ENCODE data around the gene UTS2B.

Gene UTS2B

DNA sequence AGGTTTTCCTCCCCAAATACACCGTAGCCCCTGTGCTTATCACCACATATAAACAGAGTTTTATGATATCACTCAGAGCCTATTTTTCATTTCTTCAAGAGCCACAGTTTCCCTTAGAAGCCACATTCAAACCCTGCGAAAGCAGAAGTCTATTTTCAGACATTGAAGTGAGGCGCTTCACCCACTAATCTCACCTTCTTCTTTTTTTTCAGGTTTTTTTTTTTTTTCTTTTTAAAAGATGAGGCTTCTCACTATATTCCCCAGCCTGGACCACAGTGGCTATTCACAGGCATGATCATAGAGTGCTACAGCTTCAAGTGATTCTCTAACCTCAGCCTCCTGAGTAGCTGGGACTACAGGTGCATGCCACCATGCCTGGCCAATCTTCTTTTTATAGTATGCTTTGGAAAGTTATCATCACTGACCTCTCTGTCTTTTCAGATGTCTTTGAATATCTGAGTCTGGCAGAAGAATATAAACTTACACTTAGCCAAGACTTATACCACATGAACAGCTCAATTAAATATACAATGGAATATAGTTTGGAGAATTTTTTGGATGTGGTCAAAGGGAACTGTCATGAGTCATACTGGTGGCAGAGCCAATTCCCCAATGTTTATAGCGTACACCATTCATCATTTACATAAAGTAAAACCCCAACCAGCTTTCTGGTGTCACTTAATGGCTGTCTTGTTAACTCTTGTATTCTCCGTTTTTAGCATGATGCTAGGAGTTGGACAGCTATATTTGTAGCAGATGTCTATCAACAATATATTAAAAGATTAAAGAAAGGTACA, 60.8 kb downstream of the UTS2B start:
- no peak overlapping the region for H3K4me3 ChIP-seq (ENCODE audit: low read depth in 1 of 2, low read length in 2 of 2)
- H3K27me3 ChIP-seq (ENCODE audit: control insufficient read depth in 1 of 2, insufficient read depth in 2 of 2, low read length in 2 of 2), result no peaks in the 10 kb centered on the region
- no peaks in the 10 kb centered on the region for H3K4me1 ChIP-seq (ENCODE audit: insufficient read depth, low read length)
- H3K36me3 ChIP-seq (ENCODE audit: insufficient read depth, low read length), result no peaks in the 10 kb centered on the region
- no peak overlapping the region for H3K27ac ChIP-seq (ENCODE audit: low read depth, low read length)
- H3K9me3 ChIP-seq (ENCODE audit: low read length), result no peaks in the 10 kb centered on the region
- no peak overlapping the region for H3K9ac ChIP-seq (ENCODE audit: low read length)

DNA sequence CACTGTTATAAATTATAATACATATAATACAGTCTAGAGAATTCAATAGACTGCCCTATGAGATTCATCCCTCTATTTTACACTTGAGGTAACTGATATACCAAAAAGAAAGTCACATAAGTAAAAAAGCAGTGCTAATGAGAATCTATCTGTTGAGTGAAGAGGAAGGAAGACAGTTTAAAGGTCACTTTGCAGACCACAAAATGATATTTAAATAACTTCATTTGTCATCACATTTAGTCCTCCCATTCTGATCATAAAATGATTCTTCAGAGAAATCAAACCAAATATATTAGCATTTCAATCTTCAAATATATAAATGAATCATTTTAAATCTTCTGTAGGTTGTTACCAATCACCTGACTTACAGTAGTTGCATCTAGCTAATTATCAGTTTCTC, 61.6 kb downstream of the UTS2B start:
- Histone ChIP-seq H3K9me3 (ENCODE audit: low read length) (no peaks in the 10 kb centered on the region), H3K9ac (ENCODE audit: low read length) (no peak overlapping the region), H3K27ac (ENCODE audit: low read depth, low read length) (no peak overlapping the region), H3K4me1 (ENCODE audit: insufficient read depth, low read length) (no peaks in the 10 kb centered on the region), H3K36me3 (ENCODE audit: insufficient read depth, low read length) (no peaks in the 10 kb centered on the region), H3K4me3 (ENCODE audit: low read depth in 1 of 2, low read length in 2 of 2) (no peak overlapping the region), H3K27me3 (ENCODE audit: control insufficient read depth in 1 of 2, insufficient read depth in 2 of 2, low read length in 2 of 2) (no peaks in the 10 kb centered on the region)

DNA sequence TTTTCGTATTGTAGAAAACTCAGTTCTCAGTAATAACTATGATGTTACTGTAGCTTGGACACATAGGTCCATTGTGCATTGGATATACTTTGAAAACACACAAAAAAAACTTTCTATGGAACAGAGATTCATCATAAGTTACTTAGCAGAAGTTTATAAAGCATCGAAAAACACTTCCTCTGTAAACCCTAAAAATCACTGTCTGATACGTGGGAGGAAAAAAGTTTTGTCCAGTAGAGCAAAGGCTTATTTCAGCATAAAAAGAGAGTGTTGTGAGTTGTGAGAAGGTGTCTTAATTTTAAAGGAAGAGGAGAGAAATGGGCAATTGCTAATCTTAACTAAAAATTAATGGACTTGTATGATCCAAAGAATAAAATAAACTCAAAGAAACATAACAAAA, 66.5 kb downstream of the UTS2B start:
- Histone ChIP-seq H3K27me3 (ENCODE audit: control insufficient read depth in 1 of 2, insufficient read depth in 2 of 2, low read length in 2 of 2) (no peaks in the 10 kb centered on the region), H3K4me3 (ENCODE audit: low read depth in 1 of 2, low read length in 2 of 2) (no peak overlapping the region)

GRCh38 chr3:191263365-191263764, 67.0 kb downstream of the UTS2B start:
- Histone ChIP-seq H3K9ac (ENCODE audit: low read length) (no peak overlapping the region), H3K27me3 (ENCODE audit: control insufficient read depth in 1 of 2, insufficient read depth in 2 of 2, low read length in 2 of 2) (no peaks in the 10 kb centered on the region), H3K36me3 (ENCODE audit: insufficient read depth, low read length) (no peaks in the 10 kb centered on the region), H3K27ac (ENCODE audit: low read depth, low read length) (no peak overlapping the region), H3K9me3 (ENCODE audit: low read length) (no peaks in the 10 kb centered on the region), H3K4me1 (ENCODE audit: insufficient read depth, low read length) (no peaks in the 10 kb centered on the region), H3K4me3 (ENCODE audit: low read depth in 1 of 2, low read length in 2 of 2) (no peak overlapping the region)

More for the DNA sequence above, 66.5 kb downstream of the UTS2B start:
- H3K9ac ChIP-seq (ENCODE audit: low read length), result no peak overlapping the region
- no peaks in the 10 kb centered on the region for H3K36me3 ChIP-seq (ENCODE audit: insufficient read depth, low read length)
- no peak overlapping the region for H3K27ac ChIP-seq (ENCODE audit: low read depth, low read length)
- H3K9me3 ChIP-seq (ENCODE audit: low read length), result no peaks in the 10 kb centered on the region
- H3K4me1 ChIP-seq (ENCODE audit: insufficient read depth, low read length), result no peaks in the 10 kb centered on the region

DNA sequence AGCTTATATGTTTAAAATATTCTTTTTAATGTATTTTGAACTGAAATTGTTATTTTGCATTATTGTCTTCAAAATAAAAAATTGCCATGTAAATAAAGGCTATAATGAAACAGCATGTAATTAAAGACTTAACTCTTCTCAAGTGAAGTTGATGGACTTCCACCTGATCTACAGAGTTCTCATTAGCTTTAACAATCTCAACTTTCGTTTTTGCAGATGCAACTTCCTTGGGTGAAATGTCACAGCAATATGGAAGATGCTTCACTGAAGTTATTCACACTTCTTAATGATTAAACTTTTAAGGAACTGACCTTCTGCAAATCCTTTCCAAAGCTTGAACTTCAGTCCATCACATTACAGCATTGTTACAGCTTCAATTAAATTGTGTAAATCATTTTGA, 67.7 kb downstream of the UTS2B start:
- no peaks in the 10 kb centered on the region for H3K4me1 ChIP-seq (ENCODE audit: insufficient read depth, low read length)
- no peaks in the 10 kb centered on the region for H3K27me3 ChIP-seq (ENCODE audit: control insufficient read depth in 1 of 2, insufficient read depth in 2 of 2, low read length in 2 of 2)
- no peaks in the 10 kb centered on the region for H3K36me3 ChIP-seq (ENCODE audit: insufficient read depth, low read length)
- no peak overlapping the region for H3K27ac ChIP-seq (ENCODE audit: low read depth, low read length)
- H3K4me3 ChIP-seq (ENCODE audit: low read depth in 1 of 2, low read length in 2 of 2), result no peak overlapping the region
- no peaks in the 10 kb centered on the region for H3K9me3 ChIP-seq (ENCODE audit: low read length)
- no peak overlapping the region for H3K9ac ChIP-seq (ENCODE audit: low read length)

DNA sequence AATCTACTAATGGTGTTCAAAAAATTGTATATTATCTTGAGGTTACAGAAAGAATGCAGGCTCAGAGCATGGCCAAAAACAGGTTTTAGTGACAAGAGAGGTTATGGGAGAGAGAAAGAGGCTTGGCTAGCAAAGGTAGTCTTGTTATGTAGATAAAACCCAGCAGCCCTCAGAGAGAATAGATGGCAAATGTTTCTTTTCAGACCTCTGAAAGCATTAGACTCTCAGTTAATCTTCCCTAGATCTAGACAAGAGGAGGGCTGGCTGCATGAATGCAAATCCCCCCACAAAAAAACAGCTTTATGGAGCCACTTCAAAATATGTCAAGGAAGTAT, 69.1 kb downstream of the UTS2B start:
- Histone ChIP-seq H3K27ac (ENCODE audit: low read depth, low read length) (no peak overlapping the region), H3K4me1 (ENCODE audit: insufficient read depth, low read length) (no peaks in the 10 kb centered on the region), H3K27me3 (ENCODE audit: control insufficient read depth in 1 of 2, insufficient read depth in 2 of 2, low read length in 2 of 2) (no peaks in the 10 kb centered on the region), H3K9me3 (ENCODE audit: low read length) (no peaks in the 10 kb centered on the region), H3K9ac (ENCODE audit: low read length) (no peak overlapping the region), H3K4me3 (ENCODE audit: low read depth in 1 of 2, low read length in 2 of 2) (no peak overlapping the region), H3K36me3 (ENCODE audit: insufficient read depth, low read length) (no peaks in the 10 kb centered on the region)

GRCh38 chr3:191260431-191261303, 69.7 kb downstream of the UTS2B start:
- Histone ChIP-seq H3K36me3 (ENCODE audit: insufficient read depth, low read length) (no peaks in the 10 kb centered on the region), H3K4me1 (ENCODE audit: insufficient read depth, low read length) (no peaks in the 10 kb centered on the region), H3K9ac (ENCODE audit: low read length) (no peak overlapping the region), H3K27ac (ENCODE audit: low read depth, low read length) (no peak overlapping the region), H3K27me3 (ENCODE audit: control insufficient read depth in 1 of 2, insufficient read depth in 2 of 2, low read length in 2 of 2) (no peaks in the 10 kb centered on the region), H3K9me3 (ENCODE audit: low read length) (no peaks in the 10 kb centered on the region), H3K4me3 (ENCODE audit: low read depth in 1 of 2, low read length in 2 of 2) (no peak overlapping the region)

DNA sequence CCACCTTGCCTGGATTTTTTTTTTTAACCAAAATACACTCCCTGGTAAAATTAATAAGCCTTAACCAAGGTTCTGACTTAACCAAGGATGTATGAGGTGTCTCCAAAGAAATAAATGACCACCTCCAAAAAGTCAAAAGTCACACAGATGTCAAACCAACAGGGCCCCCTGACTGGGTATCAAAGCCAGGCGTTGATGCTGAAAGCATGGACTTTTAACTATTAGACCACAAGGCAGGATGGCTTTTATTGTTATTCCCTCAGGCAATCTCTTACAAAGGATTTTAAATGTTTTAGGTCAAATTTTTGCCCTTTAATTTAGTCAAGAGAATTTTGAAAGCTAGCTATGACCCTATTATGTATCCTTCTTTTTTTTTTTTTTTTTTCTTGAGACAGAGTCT, 70.8 kb downstream of the UTS2B start:
- no peak overlapping the region for H3K4me3 ChIP-seq (ENCODE audit: low read depth in 1 of 2, low read length in 2 of 2)

GRCh38 chr3:191257286-191257685, 73.0 kb downstream of the UTS2B start:
- no peaks in the 10 kb centered on the region for H3K36me3 ChIP-seq (ENCODE audit: insufficient read depth, low read length)

More for the DNA sequence above, 70.8 kb downstream of the UTS2B start:
- Histone ChIP-seq H3K9me3 (ENCODE audit: low read length) (no peaks in the 10 kb centered on the region), H3K4me1 (ENCODE audit: insufficient read depth, low read length) (no peaks in the 10 kb centered on the region), H3K27ac (ENCODE audit: low read depth, low read length) (no peak overlapping the region), H3K9ac (ENCODE audit: low read length) (no peak overlapping the region), H3K27me3 (ENCODE audit: control insufficient read depth in 1 of 2, insufficient read depth in 2 of 2, low read length in 2 of 2) (no peaks in the 10 kb centered on the region), H3K36me3 (ENCODE audit: insufficient read depth, low read length) (no peaks in the 10 kb centered on the region)

GRCh38 chr3:191256405-191256804, 73.9 kb downstream of the UTS2B start:
- Histone ChIP-seq H3K4me3 (ENCODE audit: low read depth in 1 of 2, low read length in 2 of 2) (no peak overlapping the region), H3K4me1 (ENCODE audit: insufficient read depth, low read length) (no peaks in the 10 kb centered on the region), H3K9me3 (ENCODE audit: low read length) (no peaks in the 10 kb centered on the region), H3K27me3 (ENCODE audit: control insufficient read depth in 1 of 2, insufficient read depth in 2 of 2, low read length in 2 of 2) (no peaks in the 10 kb centered on the region), H3K27ac (ENCODE audit: low read depth, low read length) (no peak overlapping the region), H3K36me3 (ENCODE audit: insufficient read depth, low read length) (no peaks in the 10 kb centered on the region), H3K9ac (ENCODE audit: low read length) (no peak overlapping the region)

More at GRCh38 chr3:191257286-191257685, 73.0 kb downstream of the UTS2B start:
- no peaks in the 10 kb centered on the region for H3K27me3 ChIP-seq (ENCODE audit: control insufficient read depth in 1 of 2, insufficient read depth in 2 of 2, low read length in 2 of 2)
- H3K4me1 ChIP-seq (ENCODE audit: insufficient read depth, low read length), result no peaks in the 10 kb centered on the region
- H3K4me3 ChIP-seq (ENCODE audit: low read depth in 1 of 2, low read length in 2 of 2), result no peak overlapping the region
- no peak overlapping the region for H3K27ac ChIP-seq (ENCODE audit: low read depth, low read length)
- H3K9me3 ChIP-seq (ENCODE audit: low read length), result no peaks in the 10 kb centered on the region
- H3K9ac ChIP-seq (ENCODE audit: low read length), result no peak overlapping the region

DNA sequence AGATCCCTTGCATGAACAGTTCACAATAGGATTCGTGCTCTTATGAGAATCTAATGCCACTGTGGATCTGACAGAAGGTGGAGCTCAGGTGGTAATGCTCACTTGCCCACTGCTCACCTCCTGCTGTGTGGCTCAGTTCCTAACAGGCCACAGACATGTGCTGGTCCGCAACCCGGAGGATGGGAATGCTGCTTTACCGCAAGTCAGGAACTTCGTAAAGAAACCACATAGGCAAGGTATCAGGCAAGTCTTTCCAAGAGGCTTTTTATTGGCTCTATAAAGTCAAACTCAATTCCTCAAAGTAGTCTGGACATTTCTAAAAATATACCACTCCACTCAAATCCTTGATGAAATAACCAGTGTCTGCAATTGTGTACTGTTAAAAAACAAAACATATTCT, 75.2 kb downstream of the UTS2B start:
- H3K4me3 ChIP-seq (ENCODE audit: low read depth in 1 of 2, low read length in 2 of 2), result no peak overlapping the region
- no peaks in the 10 kb centered on the region for H3K9me3 ChIP-seq (ENCODE audit: low read length)
- H3K9ac ChIP-seq (ENCODE audit: low read length), result no peak overlapping the region
- no peaks in the 10 kb centered on the region for H3K36me3 ChIP-seq (ENCODE audit: insufficient read depth, low read length)
- H3K4me1 ChIP-seq (ENCODE audit: insufficient read depth, low read length), result no peaks in the 10 kb centered on the region
- no peak overlapping the region for H3K27ac ChIP-seq (ENCODE audit: low read depth, low read length)
- H3K27me3 ChIP-seq (ENCODE audit: control insufficient read depth in 1 of 2, insufficient read depth in 2 of 2, low read length in 2 of 2), result no peaks in the 10 kb centered on the region

Data from muscle layer of colon (tissue), 2 donors.